Loucy (cell line): ENCODE measurements around the gene RSKR.
"Not testable (repeated sequence)": the region's sequence is repeated elsewhere in the genome, so short reads cannot be mapped to it uniquely, and the experiment has no call there.

Experiments
- H2AFZ ChIP-seq: fragments of 200-600 bp; sonication (generic); 2 replicates; pipeline ENCODE4 v1.6.0; 2016; ENCODE audit warnings: antibody characterized with exemption, mild to moderate bottlenecking, low read length, moderate library complexity
- H3F3A ChIP-seq: fragments of 200-600 bp; 2 replicates; pipeline ENCODE4 v1.6.0; 2016; ENCODE audit warnings: antibody characterized with exemption, low read depth, mild to moderate bottlenecking
- H3K27me3 ChIP-seq: fragments of 200-600 bp; sonication (generic); 2 replicates; pipeline ENCODE4 v1.6.1; 2014; ENCODE audit warnings: low read length, mild to moderate bottlenecking; ENCODE audit not compliant: insufficient read depth, poor library complexity, severe bottlenecking
- H3K36me3 ChIP-seq: fragments of 200-600 bp; sonication (generic); 2 replicates; pipeline ENCODE4 v1.6.1; 2016; ENCODE audit warnings: low read length; ENCODE audit not compliant: insufficient read depth
- H3K4me1 ChIP-seq: fragments of 200-600 bp; sonication (generic); 2 replicates; pipeline ENCODE4 v1.5.1; 2014; ENCODE audit warnings: low read length, mild to moderate bottlenecking; ENCODE audit not compliant: insufficient read depth, poor library complexity, severe bottlenecking
- H3K4me2 ChIP-seq: fragments of 200-600 bp; sonication (generic); 2 replicates; pipeline ENCODE4 v1.6.0; 2014; ENCODE audit warnings: antibody characterized with exemption, low read length, low read depth, mild to moderate bottlenecking; ENCODE audit not compliant: poor library complexity, severe bottlenecking
- H3K4me3 ChIP-seq: fragments of 200-600 bp; sonication (generic); 2 replicates; pipeline ENCODE4 v1.5.1; 2014; ENCODE audit warnings: low read length, mild to moderate bottlenecking, mixed read lengths; ENCODE audit not compliant: poor library complexity, severe bottlenecking
- H3K79me2 ChIP-seq: fragments of 200-600 bp; sonication (generic); 2 replicates; pipeline ENCODE4 v1.6.1; 2014; ENCODE audit warnings: low read length; ENCODE audit not compliant: insufficient read depth
- H3K9ac ChIP-seq: fragments of 200-600 bp; sonication (generic); 2 replicates; pipeline ENCODE4 v1.6.0; 2014; ENCODE audit warnings: mild to moderate bottlenecking, low read depth, low read length, moderate library complexity; ENCODE audit not compliant: poor library complexity, severe bottlenecking
- H3K9me2 ChIP-seq: fragments of 200-600 bp; sonication (generic); replicated peaks from 2 replicates; pipeline ENCODE4 v1.6.1; 2016; ENCODE audit warnings: low read depth, low read length, mixed read lengths
- H3K9me3 ChIP-seq: fragments of 200-600 bp; sonication (generic); 2 replicates; pipeline ENCODE4 v1.6.1; 2014; ENCODE audit warnings: mild to moderate bottlenecking, antibody characterized with exemption, low read length, low read depth; ENCODE audit not compliant: insufficient read depth
- H4K20me1 ChIP-seq: fragments of 200-600 bp; sonication (generic); 2 replicates; pipeline ENCODE4 v1.6.0; 2014; ENCODE audit warnings: antibody characterized with exemption, low read length, mild to moderate bottlenecking; ENCODE audit not compliant: insufficient read depth, poor library complexity, severe bottlenecking
- CTCF ChIP-seq: fragments of 200-600 bp; sonication (generic); conservative IDR thresholded peaks from 2 replicates; pipeline ENCODE4 v1.5.1; 2014; ENCODE audit warnings: mild to moderate bottlenecking, antibody characterized with exemption, low read length
- EZH2phosphoT487 ChIP-seq: fragments of 200-600 bp; IDR thresholded peaks from 2 replicates; pipeline ENCODE4 v1.6.1; 2018; ENCODE audit warnings: antibody characterized with exemption, mild to moderate bottlenecking, moderate library complexity, borderline replicate concordance

RSKR gene

GRCh38 chr17:28661635-28662526 is 47.9 kb upstream of the RSKR start, which contains the start of the genes SDF2 and SUPT6H:
Gene SDF2, minus strand, starts transcription at chr17:28661906. Its CDS starts 30 bp downstream, at chr17:28661876.
Gene SUPT6H, plus strand, starts transcription at chr17:28662205. Its CDS starts 11,197 bp downstream, at chr17:28673402.
- Histone ChIP-seq H3K9ac (peak within 1 kb of the TSS; percentile 89), H3K4me2 (peak within 1 kb of the TSS; percentile 97), H4K20me1 (peaks cover 53% of the 10 kb centered on the region), H3K36me3 (no peaks in the 10 kb centered on the region; the same call in 1 of the 2 replicates), H3K9me2 (no peaks in the 10 kb centered on the region), H3K9me3 (no peaks in the 10 kb centered on the region), H3K79me2 (peaks cover 79% of the 10 kb centered on the region), H2AFZ (peak within 1 kb of the TSS; percentile 99), H3K27me3 (no peaks in the 10 kb centered on the region), H3K4me3 (peak within 1 kb of the TSS; percentile 91), H3K4me1 (peaks cover 48% of the 10 kb centered on the region), H3F3A (no peaks in the 10 kb centered on the region)
- no peak for TF ChIP-seq EZH2phosphoT487
- no peak; the same call in 1 of the 2 replicates for TF ChIP-seq CTCF

GRCh38 chr17:28659497-28659881 is 45.5 kb upstream of the RSKR start:
- H3K9ac ChIP-seq, H3K4me3 ChIP-seq, H3K9me2 ChIP-seq, H3K27me3 ChIP-seq, H3F3A ChIP-seq, H3K36me3 ChIP-seq, H2AFZ ChIP-seq, H3K9me3 ChIP-seq, H3K4me2 ChIP-seq: not testable (repeated sequence)
- peaks cover 34% of the 10 kb centered on the region for H3K4me1 ChIP-seq
- H4K20me1 ChIP-seq: peaks cover 32% of the 10 kb centered on the region
- peaks cover 58% of the 10 kb centered on the region for H3K79me2 ChIP-seq

GRCh38 chr17:28658766-28659496 is 44.9 kb upstream of the RSKR start:
- Histone ChIP-seq H3K79me2 (peaks cover 52% of the 10 kb centered on the region), H4K20me1 (peaks cover 29% of the 10 kb centered on the region), H3K4me1 (peaks cover 30% of the 10 kb centered on the region)
- H3K9ac ChIP-seq, H3K9me3 ChIP-seq, H3K36me3 ChIP-seq, H2AFZ ChIP-seq, H3K4me3 ChIP-seq, H3F3A ChIP-seq, H3K4me2 ChIP-seq, H3K9me2 ChIP-seq, H3K27me3 ChIP-seq: not testable (repeated sequence)

GRCh38 chr17:28658342-28658741 is 44.4 kb upstream of the RSKR start:
- H3F3A ChIP-seq, H3K4me3 ChIP-seq, H3K27me3 ChIP-seq, H2AFZ ChIP-seq, H3K9me2 ChIP-seq, H3K36me3 ChIP-seq, H3K9me3 ChIP-seq, H3K4me2 ChIP-seq, H3K9ac ChIP-seq: not testable (repeated sequence)
- Histone ChIP-seq H3K4me1 (peaks cover 24% of the 10 kb centered on the region), H3K79me2 (peaks cover 46% of the 10 kb centered on the region), H4K20me1 (peaks cover 23% of the 10 kb centered on the region)
